K562 (cell line): ENCODE measurements around the gene ZSWIM4. TPM values are rescaled to one million over a fixed set of nuclear protein-coding genes. Genes with fewer than 3 reads are reported as not detected.
A peak's percentile ranks its signal among the peaks of the same experiment; 100 is the strongest.

Source experiments
- ATF2 ChIP-seq: sonication (generic); formaldehyde crosslinking; IDR thresholded peaks from 2 replicates; pipeline ENCODE4 v1.8.1; 2022; ENCODE audit warnings: missing genetic modification reagents
- BCL6 ChIP-seq: fragments of 250-450 bp; sonication (Bioruptor Pico); IDR thresholded peaks from 2 replicates; pipeline ENCODE4 v1.4.0; 2020
- BDP1 ChIP-seq: IDR thresholded peaks from 3 replicates; pipeline ENCODE4 v1.6.1; 2011; ENCODE audit not compliant: insufficient read length, insufficient read depth
- CAMTA2 ChIP-seq: fragments of 250-450 bp; sonication (Bioruptor Pico); conservative IDR thresholded peaks from 2 replicates; pipeline ENCODE4 v1.5.1; 2022
- CBX5 ChIP-seq: IDR thresholded peaks from 2 replicates; pipeline ENCODE4 v1.6.1; 2014; ENCODE audit warnings: low read depth, borderline replicate concordance
- CHD2 ChIP-seq: IDR thresholded peaks from 2 replicates; pipeline ENCODE4 v1.6.1; 2011; ENCODE audit warnings: low read depth, low read length
- FOXM1 ChIP-seq, 2 experiments: fragments of 450-650 bp in 1 of 2; sonication (generic) in 1 of 2; formaldehyde crosslinking in 1 of 2; IDR thresholded peaks; 2 replicates each; pipeline versions ENCODE4 v1.6.1 to v1.9.0; 2017 to 2022; ENCODE audit warnings: low read depth in 2 of 2, mild to moderate bottlenecking in 2 of 2, missing genetic modification reagents in 1 of 2, moderate library complexity in 1 of 2
- IFI16 ChIP-seq: fragments of 250-450 bp; sonication (Bioruptor Pico); IDR thresholded peaks from 2 replicates; pipeline ENCODE4 v2.1.2; 2022; ENCODE audit warnings: mild to moderate bottlenecking, inconsistent platforms
- MIER1 ChIP-seq: fragments of 450-650 bp; IDR thresholded peaks from 2 replicates; pipeline ENCODE4 v1.6.1; 2016; ENCODE audit warnings: antibody characterized with exemption, mild to moderate bottlenecking, low read depth
- NEUROD1 ChIP-seq: fragments of 150-350 bp; IDR thresholded peaks from 2 replicates; pipeline ENCODE4 v1.6.1; 2014; ENCODE audit warnings: borderline replicate concordance, low read length, low read depth; ENCODE audit not compliant: partially characterized antibody
- NONO ChIP-seq, 2 experiments: fragments of 200-400 bp in 1 of 2; fragments of 450-650 bp in 1 of 2; formaldehyde crosslinking in 1 of 2; IDR thresholded peaks; 2 replicates each; pipeline ENCODE4 v1.6.1; 2017; ENCODE audit warnings: low read depth in 2 of 2, mild to moderate bottlenecking in 2 of 2, moderate library complexity in 2 of 2, low read length in 1 of 2
- RBFOX2 ChIP-seq: fragments of 200-400 bp; formaldehyde crosslinking; IDR thresholded peaks from 2 replicates; pipeline ENCODE4 v1.6.1; 2017; ENCODE audit warnings: low read depth, mild to moderate bottlenecking, low read length, moderate library complexity
- RBM15 ChIP-seq: fragments of 200-400 bp; formaldehyde crosslinking; IDR thresholded peaks from 2 replicates; pipeline ENCODE4 v1.6.1; 2018; ENCODE audit warnings: mild to moderate bottlenecking, low read length, moderate library complexity; ENCODE audit not compliant: insufficient read depth
- RBM25 ChIP-seq: fragments of 200-400 bp; formaldehyde crosslinking; IDR thresholded peaks from 2 replicates; pipeline ENCODE4 v1.6.1; 2018; ENCODE audit warnings: low read length, low read depth, moderate library complexity; ENCODE audit not compliant: severe bottlenecking
- STAG1 ChIP-seq: sonication (generic); formaldehyde crosslinking; IDR thresholded peaks from 2 replicates; pipeline ENCODE4 v1.5.0; 2020; ENCODE audit warnings: missing genetic modification reagents, borderline replicate concordance
- TCF7 ChIP-seq: sonication (generic); IDR thresholded peaks from 2 replicates; pipeline ENCODE4 v1.6.1; 2016; ENCODE audit warnings: antibody characterized with exemption, borderline replicate concordance
- TRIM24 ChIP-seq, 2 experiments: fragments of 450-650 bp; IDR thresholded peaks; 2 replicates each; pipeline ENCODE4 v1.6.1; 2016
- WHSC1 ChIP-seq: IDR thresholded peaks from one replicate; pipeline ENCODE4 v1.6.1; 2012; ENCODE audit warnings: low read length, control low read depth, inconsistent platforms
- ZNF347 ChIP-seq: fragments of 450-650 bp; formaldehyde crosslinking; IDR thresholded peaks from 2 replicates; pipeline ENCODE4 v1.4.0; 2020; ENCODE audit warnings: low read depth, mild to moderate bottlenecking, moderate library complexity
- ZNF444 ChIP-seq: fragments of 250-450 bp; sonication (Bioruptor Pico); IDR thresholded peaks from 2 replicates; pipeline ENCODE4 v1.4.0; 2020; ENCODE audit warnings: mild to moderate bottlenecking, moderate library complexity
- ZNF79 ChIP-seq: fragments of 250-450 bp; sonication (Bioruptor Pico); IDR thresholded peaks from 2 replicates; pipeline ENCODE4 v1.4.0; 2020; ENCODE audit warnings: low read depth, mild to moderate bottlenecking, moderate library complexity
- ZNF830 ChIP-seq: fragments of 250-450 bp; sonication (Bioruptor Pico); IDR thresholded peaks from 2 replicates; pipeline ENCODE4 v1.5.0; 2021; ENCODE audit warnings: mild to moderate bottlenecking
- polyA plus RNA-seq, 8 experiments: library from polyadenylated mRNA; depleted of rRNA in 4 of 8; stranded (reverse) in 5 of 8; unstranded in 3 of 8; fragments of >200 nt; fragmentation: Nextera tagmentation in 2 of 8; fragmentation: Illumina TruSeq in 1 of 8; extraction: Ambion mirVana in 2 of 8; extraction: Trizol in 1 of 8; gene quantifications; 2 replicates each; pipeline versions ENCODE4 v1.2.1 to v1.2.3, GENCODE V29; 2011 to 2014; ENCODE audit warnings: inconsistent platforms in 1 of 8, missing spikeins in 1 of 8
- total RNA-seq, 7 experiments: library from RNA; depleted of rRNA in 6 of 7; stranded (reverse); fragments of >200 nt in 6 of 7; fragmentation: Illumina TruSeq in 2 of 7; extraction: Trizol in 2 of 7; gene quantifications; 2 replicates each; pipeline versions ENCODE4 v1.2.1 to v1.2.3, GENCODE V29; 2011 to 2021; ENCODE audit warnings: low replicate concordance in 1 of 7

Gene ZSWIM4
- total and polyA plus RNA-seq, 9 of the 15 experiments (the other 6 are each of a cell fraction or from before 2014, with no cell fraction given), result 0.25 to 3.7 (median 0.79) TPM; not detected in 2

GRCh38 chr19:13880059-13881043 lies 85.1 kb downstream of the ZSWIM4 start (continued):
- peak; percentile 35; the same call in 1 of the 2 replicates for TF ChIP-seq FOXM1 (IDR thresholded peaks at IDR 0.05; ENCODE audit: low read depth)
- TF ChIP-seq FOXM1 (CRISPR knock-in tag; IDR thresholded peaks at IDR 0.05; ENCODE audit: low read depth), result no peak
- peak in 1 of 2 experiments; percentile 41; a peak in 1 of 4 replicates for TF ChIP-seq NONO (IDR thresholded peaks at IDR 0.05; ENCODE audit: low read depth in 2 of 2, low read length in 1 of 2)
- TF ChIP-seq TRIM24 (IDR thresholded peaks at IDR 0.05), result peak; percentile 35 to 52; a peak in 2 of 4 replicates
- TF ChIP-seq RBFOX2, result peak; percentile 75
- no peak for TF ChIP-seq BDP1
- no peak for TF ChIP-seq ATF2 (CRISPR knock-in tag)
- TF ChIP-seq ZNF347 (CRISPR knock-in tag), result no peak
- peak; percentile 71 for TF ChIP-seq NEUROD1
- TF ChIP-seq RBM15, result no peak
- no peak for TF ChIP-seq ZNF444 (CRISPR knock-in tag)
- no peak for TF ChIP-seq BCL6
- no peak for TF ChIP-seq MIER1
- TF ChIP-seq CHD2, result peak; percentile 14; the same call in 1 of the 2 replicates
- TF ChIP-seq RBM25, result no peak
- TF ChIP-seq ZNF830, result no peak
- peak; percentile 18; the same call in 1 of the 2 replicates for TF ChIP-seq CBX5
- TF ChIP-seq WHSC1, result no peak
- TF ChIP-seq IFI16, result no peak
- no peak for TF ChIP-seq CAMTA2 (CRISPR knock-in tag)
- no peak for TF ChIP-seq TCF7
- TF ChIP-seq STAG1 (CRISPR knock-in tag), result peak; percentile 99
- TF ChIP-seq ZNF79, result no peak
